HCT116 (cell line): ENCODE results near the gene LFNG. TPM values are rescaled to one million over a fixed set of nuclear protein-coding genes. Genes with fewer than 3 reads are reported as not detected.

Experiments
- ATAC-seq: fragments of 200-7000 bp; cut with Tn5 transposase; 2 replicates; pipeline ENCODE4 v1.9.1; 2020; ENCODE audit warnings: mild to moderate bottlenecking, moderate library complexity
- BruUV-seq: library from RNA; stranded (reverse); fragments of 400-500 nt; replicated peaks from 2 replicates; lab custom pipeline; 2021; lab: Mats Ljungman, UMichigan
- CTCF ChIA-PET: fragments of 300-600 bp; sonication (Branson Sonifier 250); formaldehyde crosslinking; loops from one replicate; lab custom pipeline; 2021; ENCODE audit warnings: antibody characterized with exemption; lab: Charles Lee
- POLR2A ChIA-PET: fragments of 300-600, 350-600 bp; sonication (Branson Sonifier 250); formaldehyde crosslinking; loops from one replicate; lab custom pipeline; 2021; ENCODE audit warnings: antibody characterized with exemption; lab: Charles Lee
- RAD21 ChIA-PET, 2 experiments: fragments of 300-600 bp; sonication (Branson Sonifier 250); formaldehyde crosslinking; loops; one replicate each; lab custom pipeline; 2023; ENCODE audit warnings: low total read pairs in 2 of 2; ENCODE audit not compliant: uncharacterized antibody in 2 of 2, unreplicated experiment in 2 of 2, low non-redundant PET in 1 of 2; lab: Charles Lee
- DNase-seq: peaks from one replicate; pipeline ENCODE4 v3.0.0-alpha.2; 2010; ENCODE audit warnings: low read depth, low spot score
- H2AFZ ChIP-seq: fragments of 200-600 bp; shearing (Covaris generic), sonication (generic); 2 replicates; pipeline ENCODE4 v1.6.1; 2017; ENCODE audit warnings: low read depth, mixed run types, mixed read lengths, antibody characterized with exemption, low read length; ENCODE audit not compliant: poor library complexity, severe bottlenecking
- H3K27ac ChIP-seq: 2 replicates; pipeline ENCODE4 v1.5.1; 2012; ENCODE audit warnings: low read depth, low read length
- H3K27me3 ChIP-seq: fragments of 200-600 bp; sonication (generic); 2 replicates; pipeline ENCODE4 v1.6.1; 2016; ENCODE audit warnings: mixed run types, low read length, mixed read lengths; ENCODE audit not compliant: insufficient read depth
- H3K36me3 ChIP-seq, 2 experiments: fragments of 200-500 bp in 1 of 2; fragments of 200-600 bp in 1 of 2; sonication (Bioruptor generic) in 1 of 2; sonication (generic) in 1 of 2; 2 replicates each; pipeline versions ENCODE4 v1.5.1 to v1.6.1; 2014 to 2016; ENCODE audit warnings: low read length in 2 of 2, inconsistent platforms in 1 of 2, mixed read lengths in 1 of 2, mixed run types in 1 of 2; ENCODE audit not compliant: insufficient read depth in 2 of 2, control insufficient read depth in 1 of 2
- H3K4me1 ChIP-seq, 2 experiments: fragments of 200-600 bp in 1 of 2; sonication (generic) in 1 of 2; 2 replicates each; pipeline versions ENCODE4 v1.5.1 to v1.6.1; 2012 to 2017; ENCODE audit warnings: low read length in 2 of 2, inconsistent platforms in 1 of 2, mild to moderate bottlenecking in 1 of 2, mixed read lengths in 1 of 2, mixed run types in 1 of 2, moderate library complexity in 1 of 2; ENCODE audit not compliant: insufficient read depth in 2 of 2, control insufficient read depth in 1 of 2
- H3K4me2 ChIP-seq: fragments of 200-600 bp; sonication (generic); 2 replicates; pipeline ENCODE4 v1.6.1; 2017; ENCODE audit warnings: mixed run types, low read length, mixed read lengths
- H3K4me3 ChIP-seq, 2 experiments: fragments of 200-600 bp in 1 of 2; sonication (generic) in 1 of 2; replicated peaks in 1 of 2; 2 replicates each; pipeline ENCODE4 v1.5.1; 2011 to 2016; ENCODE audit warnings: low read length in 2 of 2, control low read depth in 1 of 2, low read depth in 1 of 2, mild to moderate bottlenecking in 1 of 2, mixed read lengths in 1 of 2, mixed run types in 1 of 2
- H3K79me2 ChIP-seq: fragments of 200-600 bp; sonication (generic); 2 replicates; pipeline ENCODE4 v1.6.1; 2017; ENCODE audit warnings: mild to moderate bottlenecking, mixed run types, low read length, moderate library complexity, mixed read lengths; ENCODE audit not compliant: insufficient read depth
- H3K9ac ChIP-seq: fragments of 200-600 bp; sonication (generic); 2 replicates; pipeline ENCODE4 v1.6.1; 2016; ENCODE audit warnings: low read length, mixed read lengths
- H3K9me2 ChIP-seq: fragments of 200-600 bp; sonication (generic), shearing (Covaris generic); 2 replicates; pipeline ENCODE4 v1.6.1; 2017; ENCODE audit warnings: mixed run types, mild to moderate bottlenecking, moderate library complexity; ENCODE audit not compliant: insufficient read depth
- H3K9me3 ChIP-seq, 2 experiments: fragments of 200-500 bp in 1 of 2; fragments of 200-600 bp in 1 of 2; sonication (Bioruptor generic) in 1 of 2; sonication (generic) in 1 of 2; 2 replicates each; pipeline ENCODE4 v1.6.1; 2014 to 2017; ENCODE audit warnings: low read length in 2 of 2, mixed read lengths in 2 of 2, inconsistent platforms in 1 of 2, low read depth in 1 of 2, mild to moderate bottlenecking in 1 of 2, mixed run types in 1 of 2, moderate library complexity in 1 of 2; ENCODE audit not compliant: control insufficient read depth in 1 of 2, insufficient read depth in 1 of 2
- H4K20me1 ChIP-seq: fragments of 200-600 bp; sonication (generic), shearing (Covaris generic); 2 replicates; pipeline ENCODE4 v1.6.1; 2017; ENCODE audit warnings: mixed run types, mild to moderate bottlenecking, moderate library complexity; ENCODE audit not compliant: insufficient read depth
- CBX3 ChIP-seq: IDR thresholded peaks from 2 replicates; pipeline ENCODE4 v1.6.1; 2012; ENCODE audit warnings: low read depth
- EGR1 ChIP-seq: IDR thresholded peaks from 2 replicates; pipeline ENCODE4 v1.6.1; 2012; ENCODE audit warnings: low read depth
- ELF1 ChIP-seq: IDR thresholded peaks from 2 replicates; pipeline ENCODE4 v1.6.1; 2012; ENCODE audit warnings: low read depth, borderline replicate concordance
- EZH2phosphoT487 ChIP-seq: fragments of 200-600 bp; IDR thresholded peaks from 2 replicates; pipeline ENCODE4 v1.6.1; 2018; ENCODE audit warnings: antibody characterized with exemption, borderline replicate concordance
- RAD21 ChIP-seq: IDR thresholded peaks from 2 replicates; pipeline ENCODE4 v1.6.1; 2012; ENCODE audit warnings: low read depth, mild to moderate bottlenecking
- SIN3A ChIP-seq: IDR thresholded peaks from 2 replicates; pipeline ENCODE4 v1.6.1; 2012; ENCODE audit warnings: low read depth
- ZNF274 ChIP-seq: fragments of 200-500 bp; sonication (Bioruptor generic); IDR thresholded peaks from 2 replicates; pipeline ENCODE4 v1.6.1; 2014; ENCODE audit warnings: mild to moderate bottlenecking, low read depth, low read length, inconsistent platforms
- intact Hi-C: fragments of 100-400 bp; cut with micrococcal nuclease; formaldehyde crosslinking; loops from 2 replicates; pipeline ENCODE4 v1.10.0; 2022
- total RNA-seq: library from RNA; stranded (reverse); gene quantifications from one replicate; pipeline ENCODE4 v1.2.1, GENCODE V29; 2021; ENCODE audit not compliant: unreplicated experiment
- TF ChIP-seq, protein P1 (sequence below): IDR thresholded peaks from 2 replicates; pipeline ENCODE4 v1.6.1; 2012
- TF ChIP-seq, protein P2 (sequence below): IDR thresholded peaks from 2 replicates; pipeline ENCODE4 v1.6.1; 2012
- TF ChIP-seq, protein P3 (sequence below), 3 experiments: fragments of 200-600 bp in 1 of 3; sonication (generic) in 1 of 3; IDR thresholded peaks in 2 of 3; conservative IDR thresholded peaks in 1 of 3; 2 replicates each; pipeline ENCODE4 v1.5.1; 2012 to 2017; ENCODE audit warnings: low read depth in 2 of 3, low read length in 2 of 3, antibody characterized with exemption in 1 of 3, borderline replicate concordance in 1 of 3, control low read depth in 1 of 3, mild to moderate bottlenecking in 1 of 3, mixed read lengths in 1 of 3, mixed run types in 1 of 3, moderate library complexity in 1 of 3; ENCODE audit not compliant: insufficient read depth in 1 of 3

The LFNG gene
- total RNA-seq, 1 experiment from 2014 or later, result 14.3 TPM

DNA sequence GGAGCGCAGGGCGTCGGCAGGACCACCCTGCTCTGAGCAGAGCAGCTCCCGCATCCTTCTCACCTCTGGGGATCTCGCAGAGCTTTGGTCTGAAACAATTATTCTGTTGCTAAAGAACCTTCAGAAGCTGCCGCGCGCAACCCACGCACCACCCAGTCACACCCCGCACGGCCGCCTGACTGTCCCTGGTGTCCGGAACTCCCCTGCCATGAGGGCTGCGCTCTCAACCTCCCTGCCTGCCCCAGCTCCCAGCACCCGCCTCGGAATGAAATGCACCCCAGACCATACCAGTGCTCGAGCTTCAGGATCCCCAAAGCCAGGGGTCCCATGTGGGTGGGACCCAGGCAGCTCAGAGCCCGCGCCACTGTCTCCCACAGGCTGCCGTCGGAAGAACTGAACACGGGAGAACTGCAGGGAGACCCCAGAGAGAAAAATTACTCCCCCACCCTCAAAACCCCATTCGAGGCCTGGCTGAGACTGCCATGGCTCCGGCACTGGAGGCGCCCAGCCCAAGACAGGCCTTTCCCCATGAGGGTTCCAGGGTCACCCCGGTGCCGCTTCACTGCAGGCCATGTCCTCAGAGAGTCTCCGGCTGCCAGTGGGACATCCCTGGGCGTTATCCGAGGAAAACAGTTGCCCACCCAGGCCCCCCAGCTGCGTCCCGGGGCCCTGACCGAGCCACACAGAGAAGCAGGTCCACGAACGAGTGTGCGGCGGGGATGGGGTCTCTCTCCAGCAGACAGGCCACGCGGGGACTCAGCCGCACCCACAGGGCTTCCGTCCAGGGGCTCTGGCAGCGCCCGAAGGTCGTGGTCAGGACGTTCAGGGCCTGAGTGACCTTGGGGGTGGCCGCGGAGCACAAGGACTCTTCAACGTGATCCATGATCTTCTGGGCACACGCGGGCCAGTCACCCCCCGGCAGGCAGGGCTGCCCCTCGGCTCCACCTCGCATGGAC is 23.6 kb downstream of the LFNG start:
- no peak for ATAC-seq

DNA sequence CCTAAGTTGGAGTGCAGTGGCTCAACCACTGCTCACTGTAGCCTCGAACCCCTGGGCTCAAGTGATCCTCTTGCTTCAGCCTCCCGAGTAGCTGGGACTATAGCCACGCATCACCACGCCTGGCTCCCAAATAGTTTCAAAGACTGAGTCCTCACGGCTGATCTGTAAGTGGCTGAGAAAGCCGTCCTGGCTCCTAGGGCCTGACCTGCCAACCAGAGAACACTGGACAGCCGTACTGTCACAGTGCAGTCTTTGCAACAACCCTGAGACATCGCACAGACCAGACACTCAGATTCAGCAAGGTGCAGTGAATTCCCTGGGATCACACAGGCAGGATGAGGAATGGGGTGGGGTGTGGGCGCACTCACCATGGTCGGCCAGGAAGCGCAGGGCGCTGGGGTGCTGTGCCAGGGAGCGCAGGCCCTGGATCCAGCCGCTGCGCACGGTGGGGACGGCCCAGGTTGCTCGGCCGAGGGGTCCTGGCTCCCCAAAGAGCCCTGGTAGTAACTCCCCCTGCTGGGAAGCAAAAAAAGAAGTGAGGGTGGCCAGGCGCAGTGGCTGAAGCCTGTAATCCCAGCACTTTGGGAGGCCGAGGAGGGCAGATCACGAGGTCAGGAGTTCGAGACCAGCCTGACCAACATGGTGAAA is 25.1 kb downstream of the LFNG start:
- Histone ChIP-seq H3K4me3 (no peak overlapping the region), H4K20me1 (no peaks in the 10 kb centered on the region), H3K9ac (no peak overlapping the region), H3K27ac (no peak overlapping the region), H3K27me3 (no peaks in the 10 kb centered on the region), H3K9me3 (no peaks in the 10 kb centered on the region), H3K36me3 (peaks cover 31 to 33% of the 10 kb centered on the region in 2 experiments), H3K79me2 (no peaks in the 10 kb centered on the region), H2AFZ (no peak overlapping the region), H3K4me2 (no peak overlapping the region), H3K4me1 (no peaks in the 10 kb centered on the region), H3K9me2 (no peaks in the 10 kb centered on the region)
- CTCF ChIA-PET, result no interaction called here
- ATAC-seq, result no peak
- POLR2A ChIA-PET, result no interaction called here
- RAD21 ChIA-PET, result no interaction called here
- intact Hi-C loops, result no loop called here
- DNase-seq, result no peak
- no TSS peak for BruUV-seq
- TF ChIP-seq ELF1, result no peak
- no peak for TF ChIP-seq ZNF274
- no peak for TF ChIP-seq EZH2phosphoT487
- TF ChIP-seq, protein P1, sequence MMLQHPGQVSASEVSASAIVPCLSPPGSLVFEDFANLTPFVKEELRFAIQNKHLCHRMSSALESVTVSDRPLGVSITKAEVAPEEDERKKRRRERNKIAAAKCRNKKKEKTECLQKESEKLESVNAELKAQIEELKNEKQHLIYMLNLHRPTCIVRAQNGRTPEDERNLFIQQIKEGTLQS, result no peak
- TF ChIP-seq EGR1, result no peak
- TF ChIP-seq RAD21, result no peak
- TF ChIP-seq CBX3, result no peak
- TF ChIP-seq, protein P2, sequence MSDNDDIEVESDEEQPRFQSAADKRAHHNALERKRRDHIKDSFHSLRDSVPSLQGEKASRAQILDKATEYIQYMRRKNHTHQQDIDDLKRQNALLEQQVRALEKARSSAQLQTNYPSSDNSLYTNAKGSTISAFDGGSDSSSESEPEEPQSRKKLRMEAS, result no peak
- TF ChIP-seq, protein P3, sequence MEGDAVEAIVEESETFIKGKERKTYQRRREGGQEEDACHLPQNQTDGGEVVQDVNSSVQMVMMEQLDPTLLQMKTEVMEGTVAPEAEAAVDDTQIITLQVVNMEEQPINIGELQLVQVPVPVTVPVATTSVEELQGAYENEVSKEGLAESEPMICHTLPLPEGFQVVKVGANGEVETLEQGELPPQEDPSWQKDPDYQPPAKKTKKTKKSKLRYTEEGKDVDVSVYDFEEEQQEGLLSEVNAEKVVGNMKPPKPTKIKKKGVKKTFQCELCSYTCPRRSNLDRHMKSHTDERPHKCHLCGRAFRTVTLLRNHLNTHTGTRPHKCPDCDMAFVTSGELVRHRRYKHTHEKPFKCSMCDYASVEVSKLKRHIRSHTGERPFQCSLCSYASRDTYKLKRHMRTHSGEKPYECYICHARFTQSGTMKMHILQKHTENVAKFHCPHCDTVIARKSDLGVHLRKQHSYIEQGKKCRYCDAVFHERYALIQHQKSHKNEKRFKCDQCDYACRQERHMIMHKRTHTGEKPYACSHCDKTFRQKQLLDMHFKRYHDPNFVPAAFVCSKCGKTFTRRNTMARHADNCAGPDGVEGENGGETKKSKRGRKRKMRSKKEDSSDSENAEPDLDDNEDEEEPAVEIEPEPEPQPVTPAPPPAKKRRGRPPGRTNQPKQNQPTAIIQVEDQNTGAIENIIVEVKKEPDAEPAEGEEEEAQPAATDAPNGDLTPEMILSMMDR (IDR thresholded peaks at IDR 0.05 in 2 of 3, conservative IDR thresholded peaks at IDR 0.05 in 1 of 3; ENCODE audit: borderline replicate concordance in 1 of 3, insufficient read depth in 1 of 3, low read depth in 2 of 3, low read length in 2 of 3), result no peak

More for the DNA sequence above, 23.6 kb downstream of the LFNG start:
- no peaks in the 10 kb centered on the region for H3K4me1 ChIP-seq
- H3K9ac ChIP-seq, result no peak overlapping the region
- BruUV-seq, result no TSS peak
- H4K20me1 ChIP-seq, result no peaks in the 10 kb centered on the region
- POLR2A ChIA-PET, result no interaction called here
- peaks cover 24 to 34% of the 10 kb centered on the region in 2 experiments for H3K36me3 ChIP-seq
- H2AFZ ChIP-seq, result no peak overlapping the region
- intact Hi-C loops, result no loop called here
- no peak overlapping the region for H3K27ac ChIP-seq
- H3K79me2 ChIP-seq, result no peaks in the 10 kb centered on the region
- H3K4me3 ChIP-seq, result no peak overlapping the region
- TF ChIP-seq SIN3A, result no peak
- TF ChIP-seq, protein P2, result no peak
- TF ChIP-seq EGR1, result no peak
- CTCF ChIA-PET, result no interaction called here
- DNase-seq, result no peak
- H3K9me3 ChIP-seq, result no peaks in the 10 kb centered on the region
- H3K9me2 ChIP-seq, result no peaks in the 10 kb centered on the region
- no peaks in the 10 kb centered on the region for H3K27me3 ChIP-seq
- RAD21 ChIA-PET, result no interaction called here
- H3K4me2 ChIP-seq, result no peak overlapping the region
